HepG2 (cell line): Measurements from ENCODE around the gene ARL10. TPM values are rescaled to one million over a fixed set of nuclear protein-coding genes. Genes with fewer than 3 reads are reported as not detected.
A peak's percentile ranks its signal among the peaks of the same experiment; 100 is the strongest.

Source experiments
- ATAC-seq: fragments of 200-7000 bp; cut with Tn5 transposase; 3 replicates; pipeline ENCODE4 v1.9.1; 2020; ENCODE audit warnings: mild to moderate bottlenecking, moderate library complexity
- BruUV-seq: library from RNA; stranded (reverse); fragments of 400-500 nt; replicated peaks from 2 replicates; lab custom pipeline; 2021; lab: Mats Ljungman, UMichigan
- CTCF ChIA-PET: fragments of 300-600 bp; formaldehyde crosslinking; extraction: SDS; loops from one replicate; lab custom pipeline; 2021; ENCODE audit warnings: low total read pairs, inconsistent platforms, low intra/inter-chr PET ratio; lab: Yijun Ruan, JAX
- POLR2A ChIA-PET: fragments of 350-600 bp; sonication (Branson Sonifier 250); formaldehyde crosslinking; loops from one replicate; lab custom pipeline; 2020; ENCODE audit warnings: antibody characterized with exemption, inconsistent platforms; lab: Yijun Ruan, JAX
- DNase-seq: peaks from one replicate; pipeline ENCODE4 v3.0.0-alpha.2; 2015; ENCODE audit warnings: low spot score
- FAIRE-seq: peaks from 3 replicates; lab custom pipeline; 2011; peaks lifted over from hg19 to GRCh38; lab: Jason Lieb, UNC
- H2AFZ ChIP-seq: one replicate; pipeline ENCODE4 v1.6.1; 2011; ENCODE audit warnings: low read length, inconsistent platforms
- H3K27ac ChIP-seq: fragments of 300-600 bp; 3 replicates; pipeline ENCODE4 v1.8.0; 2011; ENCODE audit warnings: mixed run types, mild to moderate bottlenecking, mixed read lengths, low read length, inconsistent platforms; ENCODE audit not compliant: insufficient read depth; ENCODE audit errors: extremely low read length
- H3K27me3 ChIP-seq, 2 experiments: fragments of 200-600 bp in 1 of 2; 2 replicates in 1 of 2; 3 replicates in 1 of 2; pipeline versions ENCODE4 v1.6.0 to v1.8.0; 2011; ENCODE audit warnings: low read length in 2 of 2, mild to moderate bottlenecking in 2 of 2, moderate library complexity in 2 of 2, inconsistent platforms in 1 of 2; ENCODE audit not compliant: insufficient read depth in 2 of 2, control insufficient read depth in 1 of 2
- H3K36me3 ChIP-seq, 2 experiments: fragments of 200-600 bp in 1 of 2; replicated peaks in 1 of 2; 2 replicates in 1 of 2; 3 replicates in 1 of 2; pipeline versions ENCODE4 v1.5.1 to v1.8.0; 2011; ENCODE audit warnings: low read length in 2 of 2, inconsistent platforms in 1 of 2; ENCODE audit not compliant: insufficient read depth in 2 of 2, control insufficient read depth in 1 of 2
- H3K4me1 ChIP-seq: 2 replicates; pipeline ENCODE4 v1.5.1; 2012; ENCODE audit warnings: low read length, inconsistent platforms; ENCODE audit not compliant: insufficient read depth
- H3K4me2 ChIP-seq: 2 replicates; pipeline ENCODE4 v1.6.0; 2011; ENCODE audit warnings: low read depth, low read length, inconsistent platforms
- H3K4me3 ChIP-seq, 3 experiments: fragments of 200-600 bp in 1 of 3; sonication (generic), shearing (Covaris generic) in 1 of 3; replicated peaks in 1 of 3; 2 replicates each; pipeline ENCODE4 v1.5.1; 2011 to 2016; ENCODE audit warnings: low read length in 3 of 3, inconsistent platforms in 2 of 3, low read depth in 2 of 3, mild to moderate bottlenecking in 2 of 3, control low read depth in 1 of 3, mixed read lengths in 1 of 3; ENCODE audit not compliant: insufficient read depth in 1 of 3
- H3K79me2 ChIP-seq: one replicate; pipeline ENCODE4 v1.6.1; 2011; ENCODE audit warnings: low read length, inconsistent platforms; ENCODE audit not compliant: insufficient read depth
- H3K9ac ChIP-seq: 2 replicates; pipeline ENCODE4 v1.6.0; 2011; ENCODE audit warnings: mild to moderate bottlenecking, low read depth, low read length, inconsistent platforms; ENCODE audit not compliant: insufficient read depth
- H3K9me3 ChIP-seq: 2 replicates; pipeline ENCODE4 v1.5.1; 2012; ENCODE audit warnings: mild to moderate bottlenecking, low read length
- H4K20me1 ChIP-seq: 2 replicates; pipeline ENCODE4 v1.6.0; 2011; ENCODE audit warnings: inconsistent platforms, mild to moderate bottlenecking, low read length, moderate library complexity; ENCODE audit not compliant: insufficient read depth
- CENPT ChIP-seq: sonication (generic); formaldehyde crosslinking; IDR thresholded peaks from 2 replicates; pipeline ENCODE4 v1.8.0; 2022; ENCODE audit warnings: low read depth, mild to moderate bottlenecking, moderate library complexity, missing genetic modification reagents
- CHCHD3 ChIP-seq: sonication (generic); formaldehyde crosslinking; IDR thresholded peaks from 2 replicates; pipeline ENCODE4 v1.8.0; 2022; ENCODE audit warnings: mild to moderate bottlenecking, missing genetic modification reagents, moderate library complexity
- DNMT1 ChIP-seq: sonication (generic); formaldehyde crosslinking; IDR thresholded peaks from 2 replicates; pipeline ENCODE4 v1.5.1; 2020; ENCODE audit warnings: mild to moderate bottlenecking, missing genetic modification reagents
- DRAP1 ChIP-seq: IDR thresholded peaks from 2 replicates; pipeline ENCODE4 v1.6.1; 2016; ENCODE audit warnings: missing genetic modification reagents, missing compliant biosample characterization
- HNRNPK ChIP-seq: fragments of 200-400 bp; formaldehyde crosslinking; IDR thresholded peaks from 2 replicates; pipeline ENCODE4 v1.6.1; 2018; ENCODE audit warnings: low read length, low read depth, moderate library complexity, mild to moderate bottlenecking; ENCODE audit not compliant: poor library complexity, severe bottlenecking
- HOXD1 ChIP-seq: sonication (generic); formaldehyde crosslinking; IDR thresholded peaks from 2 replicates; pipeline ENCODE4 v1.5.0; 2020; ENCODE audit warnings: missing genetic modification reagents
- KDM4B ChIP-seq: sonication (generic); formaldehyde crosslinking; IDR thresholded peaks from 2 replicates; pipeline ENCODE4 v1.4.0; 2020; ENCODE audit warnings: missing genetic modification reagents
- MAFF ChIP-seq: IDR thresholded peaks from 2 replicates; pipeline ENCODE4 v1.6.1; 2011; ENCODE audit warnings: low read depth, low read length, improper control_type of control experiment
- MAFK ChIP-seq, 2 experiments: IDR thresholded peaks in 1 of 2; conservative IDR thresholded peaks in 1 of 2; 2 replicates each; pipeline ENCODE4 v1.6.1; 2011; ENCODE audit warnings: improper control_type of control experiment in 2 of 2, low read length in 2 of 2
- SMAD9 ChIP-seq: sonication (generic); formaldehyde crosslinking; IDR thresholded peaks from 2 replicates; pipeline ENCODE4 v1.5.1; 2020; ENCODE audit warnings: mild to moderate bottlenecking, missing genetic modification reagents
- THYN1 ChIP-seq: sonication (generic); formaldehyde crosslinking; IDR thresholded peaks from 2 replicates; pipeline ENCODE4 v1.8.1; 2023; ENCODE audit warnings: low read depth, mild to moderate bottlenecking, moderate library complexity, missing genetic modification reagents, borderline replicate concordance
- ZNF557 ChIP-seq: sonication (generic); formaldehyde crosslinking; IDR thresholded peaks from 2 replicates; pipeline ENCODE4 v1.4.0; 2020; ENCODE audit warnings: missing genetic modification reagents
- WGBS: methylation state at CpG from one replicate; pipeline ENCODE4 v1.1.6; 2017; ENCODE audit warnings: low lambda C conversion rate; 5-methylcytosine and 5-hydroxymethylcytosine counted together
- in situ Hi-C: cut with HindIII; loops from 2 replicates; pipeline ENCODE4 v1.10.0; 2017; ENCODE audit warnings: low pct_unique_long_range_greater_than_20kb; ENCODE audit not compliant: extremely low pct_ligation_motif_present
- intact Hi-C: fragments of 100-400 bp; cut with micrococcal nuclease; formaldehyde crosslinking; loops from one replicate; pipeline ENCODE4 v1.10.0; 2022; ENCODE audit not compliant: unreplicated experiment
- polyA plus RNA-seq, 8 experiments: library from polyadenylated mRNA; depleted of rRNA in 3 of 8; stranded (reverse) in 7 of 8; unstranded in 1 of 8; fragments of >200 nt; fragmentation: Illumina TruSeq in 4 of 8; extraction: Trizol in 4 of 8; gene quantifications; 2 replicates each; pipeline versions ENCODE4 v1.2.1 to v1.2.3, GENCODE V29; 2011 to 2016; ENCODE audit warnings: low read depth in 4 of 8, missing spikeins in 1 of 8, mixed read lengths in 1 of 8; ENCODE audit not compliant: insufficient read depth in 1 of 8
- total RNA-seq, 5 experiments: library from RNA; depleted of rRNA; stranded (reverse); fragments of >200 nt; fragmentation: Illumina TruSeq; extraction: Trizol; gene quantifications; 2 replicates each; pipeline ENCODE4 v1.2.3, GENCODE V29; 2016; ENCODE audit warnings: low read depth in 1 of 5
- TF ChIP-seq, protein P1 (sequence below): sonication (generic); formaldehyde crosslinking; IDR thresholded peaks from 2 replicates; pipeline ENCODE4 v1.5.1; 2020; ENCODE audit warnings: missing genetic modification reagents, mild to moderate bottlenecking, borderline replicate concordance

ARL10 gene
- total and polyA plus RNA-seq, 2 of the 13 experiments (the other 11 are each of a cell fraction or from before 2014, with no cell fraction given), result 0.18 to 0.50 TPM

- TF ChIP-seq, protein P1, sequence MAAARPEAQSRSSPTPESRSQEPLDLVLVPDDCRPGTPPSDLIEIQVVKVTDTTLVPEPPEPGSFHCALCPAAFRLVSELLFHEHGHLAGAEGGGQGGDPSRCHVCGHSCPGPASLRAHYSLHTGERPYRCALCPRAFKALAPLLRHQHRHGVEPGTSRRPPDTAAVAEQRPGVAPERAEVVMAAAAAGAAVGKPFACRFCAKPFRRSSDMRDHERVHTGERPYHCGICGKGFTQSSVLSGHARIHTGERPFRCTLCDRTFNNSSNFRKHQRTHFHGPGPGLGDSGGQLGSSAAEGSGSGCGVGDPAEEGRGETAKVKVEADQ (CRISPR knock-in tag), result no peak
- TF ChIP-seq CHCHD3 (CRISPR knock-in tag), result no peak
- no peak for TF ChIP-seq DNMT1 (CRISPR knock-in tag)
- no peak for TF ChIP-seq ZNF557 (CRISPR knock-in tag)
- no peak for TF ChIP-seq KDM4B (CRISPR knock-in tag)
- TF ChIP-seq SMAD9 (CRISPR knock-in tag), result no peak
- no peak for TF ChIP-seq DRAP1 (CRISPR knock-in tag)
- TF ChIP-seq THYN1 (CRISPR knock-in tag), result no peak
- no peak for TF ChIP-seq HNRNPK
- TF ChIP-seq HOXD1 (CRISPR knock-in tag), result no peak
- TF ChIP-seq, all 625 proteins: peak for 0
Measured at GRCh38 chr5:176394881-176395675, 29.8 kb downstream of the ARL10 start (continued).

DNA sequence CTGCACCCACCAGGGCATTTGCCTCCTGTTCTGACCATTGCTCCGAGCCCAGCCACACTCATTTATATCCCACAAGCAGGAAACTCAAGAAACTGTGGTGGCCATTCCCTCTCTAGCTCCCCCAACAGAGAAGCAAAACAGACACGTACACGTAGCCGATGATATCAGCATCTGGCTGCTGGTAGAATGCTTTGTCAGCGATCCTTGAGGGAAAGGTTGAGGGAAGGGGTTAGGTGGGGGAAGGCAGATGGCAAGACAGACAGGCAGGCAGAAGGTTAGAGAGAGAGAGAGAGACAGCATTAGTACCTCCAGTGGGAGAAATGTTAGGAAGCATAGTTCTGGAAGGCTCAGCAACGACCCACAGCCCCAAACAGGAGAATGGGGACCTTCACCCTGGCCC is 31.0 kb downstream of the ARL10 start:
- CTCF ChIA-PET, result no interaction called here
- Histone ChIP-seq H3K4me1 (no peaks in the 10 kb centered on the region), H3K4me3 (no peak overlapping the region), H4K20me1 (no peaks in the 10 kb centered on the region), H3K27me3 (no peaks in the 10 kb centered on the region), H3K27ac (no peak overlapping the region), H3K36me3 (peaks cover 2 to 6% of the 10 kb centered on the region in 2 experiments; a peak in 2 of 5 replicates), H3K9ac (no peak overlapping the region), H3K9me3 (no peaks in the 10 kb centered on the region), H3K79me2 (no peaks in the 10 kb centered on the region), H2AFZ (no peak overlapping the region), H3K4me2 (no peak overlapping the region)
- DNase-seq (no peak), FAIRE-seq (no peak), ATAC-seq (no peak)
- no TSS peak for BruUV-seq
- TF ChIP-seq MAFK (conservative IDR thresholded peaks at IDR 0.05 in 1 of 2, IDR thresholded peaks at IDR 0.05 in 1 of 2; ENCODE audit: low read length in 2 of 2) (peak; percentile 84 to 91), MAFF (peak; percentile 85), CENPT (CRISPR knock-in tag) (no peak)
- intact Hi-C loops, result no loop called here
- in situ Hi-C loops, result no loop called here
- WGBS, result 94% methylated on average over 5 of the region's 6 CpGs
- POLR2A ChIA-PET, result no interaction called here
